ENCODE measurements around the gene ULK4.
A peak's percentile ranks its signal among the peaks of the same experiment; 100 is the strongest.

The ULK4 gene

GRCh38 chr3:41199866-41200668 lies 761.8 kb downstream of the ULK4 start:
- Histone ChIP-seq H3K27me3 (ENCODE audit: control insufficient read depth in 1 of 2, insufficient read depth in 2 of 2, low read length in 2 of 2) (no peaks in the 10 kb centered on the region), H3K27ac (ENCODE audit: low read length) (peak overlapping the region; percentile 87), H3K4me1 (ENCODE audit: control insufficient read depth, insufficient read depth, low read length) (no peaks in the 10 kb centered on the region), H3K9ac (ENCODE audit: low read length in 2 of 2) (peak overlapping the region; percentile 63 to 90), H3K36me3 (ENCODE audit: control insufficient read depth in 2 of 2, insufficient read depth in 2 of 2, low read length in 2 of 2) (no peaks in the 10 kb centered on the region), H3K4me3 (ENCODE audit: low read length in 2 of 2) (peak overlapping the region; percentile 91 to 98), H3K9me3 (ENCODE audit: control insufficient read depth in 2 of 2, low read length in 2 of 2) (no peaks in the 10 kb centered on the region)

GRCh38 chr3:41198950-41199865 lies 762.7 kb downstream of the ULK4 start, which contains the start of gene CTNNB1:
TSS of gene CTNNB1 (plus strand) at chr3:41199505. CDS start at chr3:41224069, 24,564 bp downstream.
- Histone ChIP-seq H3K4me1 (ENCODE audit: control insufficient read depth, insufficient read depth, low read length) (no peaks in the 10 kb centered on the region), H3K9ac (ENCODE audit: low read length in 2 of 2) (peak within 1 kb of the TSS; percentile 90 to 94), H3K27ac (ENCODE audit: low read length) (peak within 1 kb of the TSS; percentile 87), H3K27me3 (ENCODE audit: control insufficient read depth in 1 of 2, insufficient read depth in 2 of 2, low read length in 2 of 2) (no peaks in the 10 kb centered on the region), H3K4me3 (ENCODE audit: low read length in 2 of 2) (peak within 1 kb of the TSS; percentile 91 to 98), H3K9me3 (ENCODE audit: control insufficient read depth in 2 of 2, low read length in 2 of 2) (no peaks in the 10 kb centered on the region), H3K36me3 (ENCODE audit: control insufficient read depth in 2 of 2, insufficient read depth in 2 of 2, low read length in 2 of 2) (no peaks in the 10 kb centered on the region)

- no peaks in the 10 kb centered on the region for H3K27me3 ChIP-seq (ENCODE audit: control insufficient read depth in 1 of 2, insufficient read depth in 2 of 2, low read length in 2 of 2)
- H3K4me1 ChIP-seq (ENCODE audit: control insufficient read depth, insufficient read depth, low read length), result no peaks in the 10 kb centered on the region
- peak overlapping the region; percentile 87 for H3K27ac ChIP-seq (ENCODE audit: low read length)
- peak overlapping the region; percentile 73 to 91 for H3K4me3 ChIP-seq (ENCODE audit: low read length in 2 of 2)
- no peaks in the 10 kb centered on the region for H3K9me3 ChIP-seq (ENCODE audit: control insufficient read depth in 2 of 2, low read length in 2 of 2)
- peak overlapping the region; percentile 69 to 90 for H3K9ac ChIP-seq (ENCODE audit: low read length in 2 of 2)
- no peaks in the 10 kb centered on the region for H3K36me3 ChIP-seq (ENCODE audit: control insufficient read depth in 2 of 2, insufficient read depth in 2 of 2, low read length in 2 of 2)
These were observed 763.4 kb downstream of the ULK4 start for GRCh38 chr3:41198526-41198925.

GRCh38 chr3:41198046-41198445 lies 763.9 kb downstream of the ULK4 start:
- no peak overlapping the region for H3K9ac ChIP-seq (ENCODE audit: low read length in 2 of 2)
- no peak overlapping the region for H3K4me3 ChIP-seq (ENCODE audit: low read length in 2 of 2)
- H3K9me3 ChIP-seq (ENCODE audit: control insufficient read depth in 2 of 2, low read length in 2 of 2), result no peaks in the 10 kb centered on the region
- no peaks in the 10 kb centered on the region for H3K27me3 ChIP-seq (ENCODE audit: control insufficient read depth in 1 of 2, insufficient read depth in 2 of 2, low read length in 2 of 2)
- H3K4me1 ChIP-seq (ENCODE audit: control insufficient read depth, insufficient read depth, low read length), result no peaks in the 10 kb centered on the region
- H3K27ac ChIP-seq (ENCODE audit: low read length), result no peak overlapping the region
- H3K36me3 ChIP-seq (ENCODE audit: control insufficient read depth in 2 of 2, insufficient read depth in 2 of 2, low read length in 2 of 2), result no peaks in the 10 kb centered on the region

All from stomach smooth muscle (tissue), 2 donors.